Panc1 (cell line): ENCODE data around the gene DHODH. TPM values are rescaled to one million over a fixed set of nuclear protein-coding genes. Genes with fewer than 3 reads are reported as not detected.

Experiments used
- ATAC-seq: fragments of 200-7000 bp; cut with Tn5 transposase; 2 replicates; pipeline ENCODE4 v1.9.1; 2020; ENCODE audit warnings: mild to moderate bottlenecking, moderate library complexity
- BruUV-seq: library from RNA; stranded (reverse); fragments of 400-500 nt; replicated peaks from 2 replicates; lab custom pipeline; 2021; lab: Mats Ljungman, UMichigan
- CTCF ChIA-PET: fragments of 300-600 bp; sonication (Branson Sonifier 250); formaldehyde crosslinking; loops from one replicate; lab custom pipeline; 2022; ENCODE audit warnings: antibody characterized with exemption; lab: Charles Lee
- POLR2A ChIA-PET: fragments of 300-600 bp; sonication (Branson Sonifier 250); formaldehyde crosslinking; loops from one replicate; lab custom pipeline; 2022; ENCODE audit warnings: antibody characterized with exemption; lab: Charles Lee
- DNase-seq: peaks from one replicate; pipeline ENCODE4 v3.0.0-alpha.2; 2010; ENCODE audit warnings: low read depth, low spot score
- H3K27ac ChIP-seq: 2 replicates; pipeline ENCODE4 v1.5.1; 2011; ENCODE audit warnings: mild to moderate bottlenecking, low read length, inconsistent platforms
- H3K27me3 ChIP-seq: fragments of 200-500 bp; sonication (Bioruptor generic); 2 replicates; pipeline ENCODE4 v1.6.0; 2014; ENCODE audit warnings: low read length, inconsistent platforms; ENCODE audit not compliant: control insufficient read depth, insufficient read depth
- H3K36me3 ChIP-seq: fragments of 200-500 bp; sonication (Bioruptor generic); 2 replicates; pipeline ENCODE4 v1.5.1; 2014; ENCODE audit warnings: inconsistent platforms, mild to moderate bottlenecking, low read length, moderate library complexity; ENCODE audit not compliant: control insufficient read depth, insufficient read depth
- H3K4me1 ChIP-seq: 2 replicates; pipeline ENCODE4 v1.5.1; 2011; ENCODE audit warnings: inconsistent platforms, mild to moderate bottlenecking, low read length, moderate library complexity; ENCODE audit not compliant: control insufficient read depth, insufficient read depth
- H3K4me3 ChIP-seq, 2 experiments: 2 replicates each; pipeline ENCODE4 v1.5.1; 2011 to 2012; ENCODE audit warnings: low read depth in 2 of 2, low read length in 2 of 2, mild to moderate bottlenecking in 2 of 2, inconsistent platforms in 1 of 2, moderate library complexity in 1 of 2
- H3K9me3 ChIP-seq: fragments of 200-500 bp; sonication (Bioruptor generic); 2 replicates; pipeline ENCODE4 v1.5.1; 2014; ENCODE audit warnings: low read depth, mild to moderate bottlenecking, inconsistent platforms, low read length, moderate library complexity; ENCODE audit not compliant: control insufficient read depth, insufficient read depth
- CTCF ChIP-seq: fragments of 450-650 bp; IDR thresholded peaks from 2 replicates; pipeline ENCODE4 v1.5.1; 2017; ENCODE audit warnings: mild to moderate bottlenecking
- POLR2AphosphoS5 ChIP-seq: IDR thresholded peaks from 2 replicates; pipeline ENCODE4 v1.6.1; 2012; ENCODE audit warnings: mild to moderate bottlenecking, low read depth, low read length, moderate library complexity
- REST ChIP-seq, 2 experiments: IDR thresholded peaks; 2 replicates each; pipeline ENCODE4 v1.6.1; 2011 to 2012; ENCODE audit warnings: low read depth in 2 of 2, control low read depth in 1 of 2, low read length in 1 of 2, mild to moderate bottlenecking in 1 of 2, moderate library complexity in 1 of 2; ENCODE audit not compliant: insufficient read depth in 1 of 2
- SIN3A ChIP-seq: IDR thresholded peaks from 2 replicates; pipeline ENCODE4 v1.6.1; 2012; ENCODE audit warnings: low read depth, mild to moderate bottlenecking, low read length, moderate library complexity, borderline replicate concordance; ENCODE audit not compliant: insufficient read depth
- TCF7L2 ChIP-seq: IDR thresholded peaks from 2 replicates; pipeline ENCODE4 v1.6.1; 2011; ENCODE audit warnings: mild to moderate bottlenecking, low read depth, low read length, inconsistent platforms
- in situ Hi-C: cut with HindIII; loops from 2 replicates; pipeline ENCODE4 v1.10.0; 2016; ENCODE audit warnings: low sequenced_read_pairs, low pct_unique_long_range_greater_than_20kb
- intact Hi-C: fragments of 100-400 bp; cut with micrococcal nuclease; formaldehyde crosslinking; loops from one replicate; pipeline ENCODE4 v1.10.0; 2022; ENCODE audit not compliant: unreplicated experiment
- total RNA-seq: library from RNA; stranded (reverse); gene quantifications from one replicate; pipeline ENCODE4 v1.2.1, GENCODE V29; 2021; ENCODE audit not compliant: unreplicated experiment

The DHODH gene
- total RNA-seq, 1 experiment from 2014 or later: 8.9 TPM

GRCh38 chr16:72023962-72024361 is 15.4 kb downstream of the DHODH start:
- Histone ChIP-seq H3K36me3 (no peaks in the 10 kb centered on the region), H3K27ac (no peak overlapping the region), H3K27me3 (no peaks in the 10 kb centered on the region), H3K4me1 (no peaks in the 10 kb centered on the region), H3K9me3 (no peaks in the 10 kb centered on the region), H3K4me3 (no peak overlapping the region)
- no peak for ATAC-seq
- intact Hi-C loops: no loop called here
- no TSS peak for BruUV-seq
- ChIA-PET POLR2A (no interaction called here), CTCF (no interaction called here)
- no peak for DNase-seq
- in situ Hi-C loops: no loop called here
- TF ChIP-seq POLR2AphosphoS5: no peak
- TF ChIP-seq SIN3A: no peak
- TF ChIP-seq REST (IDR thresholded peaks at IDR 0.05; ENCODE audit: insufficient read depth in 1 of 2, low read depth in 2 of 2, low read length in 1 of 2): no peak
- no peak for TF ChIP-seq TCF7L2
- no peak for TF ChIP-seq CTCF

GRCh38 chr16:72024862-72025382 is 16.4 kb downstream of the DHODH start:
- Histone ChIP-seq H3K27ac (no peak overlapping the region), H3K4me3 (no peak overlapping the region), H3K36me3 (no peaks in the 10 kb centered on the region), H3K27me3 (no peaks in the 10 kb centered on the region), H3K9me3 (no peaks in the 10 kb centered on the region), H3K4me1 (no peaks in the 10 kb centered on the region)
- ChIA-PET CTCF (no interaction called here), POLR2A (no interaction called here)
- ATAC-seq (no peak), DNase-seq (no peak)
- in situ Hi-C loops: no loop called here
- intact Hi-C loops: no loop called here
- no peak for TF ChIP-seq POLR2AphosphoS5
- no peak for TF ChIP-seq REST (IDR thresholded peaks at IDR 0.05; ENCODE audit: insufficient read depth in 1 of 2, low read depth in 2 of 2, low read length in 1 of 2)
- no TSS peak for BruUV-seq
